GM23338 (cell line): ENCODE measurements around the gene CD82. TPM values are rescaled to one million over a fixed set of nuclear protein-coding genes. Genes with fewer than 3 reads are reported as not detected.

ENCODE experiments used
- ATAC-seq: fragments of 200-7000 bp; cut with Tn5 transposase; 3 replicates; pipeline ENCODE4 v1.9.1; 2020
- DNase-seq: peaks from one replicate; pipeline ENCODE4 v3.0.0-alpha.2; 2015; ENCODE audit warnings: low spot score
- H2AFZ ChIP-seq: fragments of 200-600 bp; sonication (generic); 2 replicates; pipeline ENCODE4 v1.8.0; 2016; ENCODE audit warnings: antibody characterized with exemption, mild to moderate bottlenecking, moderate library complexity
- H3F3A ChIP-seq: fragments of 200-600 bp; sonication (generic); replicated peaks from 2 replicates; pipeline ENCODE4 v1.8.0; 2017; ENCODE audit warnings: antibody characterized with exemption, mixed run types, low read depth
- H3K27ac ChIP-seq: fragments of 200-600 bp; sonication (generic); 2 replicates; pipeline ENCODE4 v1.6.1; 2016; ENCODE audit warnings: low read depth
- H3K27me3 ChIP-seq: fragments of 200-600 bp; sonication (generic); 2 replicates; pipeline ENCODE4 v1.8.0; 2016; ENCODE audit warnings: mild to moderate bottlenecking, mixed run types, moderate library complexity; ENCODE audit not compliant: insufficient read depth
- H3K36me3 ChIP-seq: fragments of 200-600 bp; sonication (generic); 2 replicates; pipeline ENCODE4 v1.8.0; 2016; ENCODE audit warnings: mild to moderate bottlenecking; ENCODE audit not compliant: insufficient read depth
- H3K4me1 ChIP-seq: fragments of 200-600 bp; sonication (generic); 2 replicates; pipeline ENCODE4 v1.8.0; 2016; ENCODE audit warnings: mild to moderate bottlenecking, moderate library complexity; ENCODE audit not compliant: insufficient read depth
- H3K4me2 ChIP-seq: fragments of 200-600 bp; sonication (generic); 2 replicates; pipeline ENCODE4 v1.7.1; 2017; ENCODE audit warnings: mixed run types
- H3K4me3 ChIP-seq: fragments of 200-600 bp; sonication (generic); 2 replicates; pipeline ENCODE4 v1.6.1; 2016; ENCODE audit warnings: mixed run types
- H3K79me2 ChIP-seq: fragments of 200-600 bp; sonication (generic); replicated peaks from 2 replicates; pipeline ENCODE4 v1.8.0; 2017; ENCODE audit warnings: mild to moderate bottlenecking; ENCODE audit not compliant: insufficient read depth
- H3K9me2 ChIP-seq: fragments of 200-600 bp; sonication (generic); 2 replicates; pipeline ENCODE4 v1.8.0; 2017; ENCODE audit not compliant: insufficient read depth
- H4K20me1 ChIP-seq: fragments of 200-600 bp; sonication (generic); replicated peaks from 2 replicates; pipeline ENCODE4 v1.8.0; 2017; ENCODE audit warnings: mild to moderate bottlenecking; ENCODE audit not compliant: insufficient read depth
- H3K27ac Mint-ChIP-seq: 2 replicates; pipeline ENCODE4 v1.8.0; 2020; ENCODE audit warnings: inconsistent platforms, mild to moderate bottlenecking, moderate library complexity, mixed read lengths
- H3K27me3 Mint-ChIP-seq: 3 replicates; pipeline ENCODE4 v1.8.0; 2022; ENCODE audit warnings: low read depth, mild to moderate bottlenecking, moderate library complexity, mixed read lengths, inconsistent platforms; ENCODE audit not compliant: insufficient read depth, poor library complexity
- H3K36me3 Mint-ChIP-seq: 3 replicates; pipeline ENCODE4 v1.8.0; 2021; ENCODE audit warnings: low read depth, mild to moderate bottlenecking, inconsistent platforms, moderate library complexity, mixed read lengths
- H3K4me1 Mint-ChIP-seq: 3 replicates; pipeline ENCODE4 v1.8.0; 2020; ENCODE audit warnings: mild to moderate bottlenecking, inconsistent platforms, mixed read lengths
- H3K4me3 Mint-ChIP-seq: 3 replicates; pipeline ENCODE4 v1.8.0; 2021; ENCODE audit warnings: moderate library complexity, mild to moderate bottlenecking, inconsistent platforms, mixed read lengths
- H3K9me3 Mint-ChIP-seq: 3 replicates; pipeline ENCODE4 v1.8.0; 2020; ENCODE audit warnings: moderate library complexity, mild to moderate bottlenecking, inconsistent platforms, mixed read lengths
- CREB1 ChIP-seq: fragments of 250-450 bp; sonication (Bioruptor Pico); IDR thresholded peaks from 2 replicates; pipeline ENCODE4 v1.5.0; 2020; ENCODE audit warnings: low read depth, mild to moderate bottlenecking, moderate library complexity
- CTCF ChIP-seq, 2 experiments: fragments of 200-600 bp in 1 of 2; sonication (generic) in 1 of 2; conservative IDR thresholded peaks; 2 replicates each; pipeline versions ENCODE4 v1.5.1 to v1.6.1; 2016 to 2017; ENCODE audit warnings: antibody characterized with exemption in 2 of 2, low read depth in 2 of 2, mild to moderate bottlenecking in 2 of 2, moderate library complexity in 1 of 2
- EZH2phosphoT487 ChIP-seq: fragments of 200-600 bp; sonication (generic); IDR thresholded peaks from one replicate; pipeline ENCODE4 v1.8.1; 2018; ENCODE audit warnings: antibody characterized with exemption; ENCODE audit not compliant: unreplicated experiment
- JUNB ChIP-seq: IDR thresholded peaks from one replicate; pipeline ENCODE4 v1.6.1; 2016; ENCODE audit warnings: antibody characterized with exemption; ENCODE audit not compliant: unreplicated experiment
- POLR2AphosphoS5 ChIP-seq: IDR thresholded peaks from 2 replicates; pipeline ENCODE4 v1.6.1; 2016; ENCODE audit warnings: antibody characterized with exemption, low read depth
- STAT1 ChIP-seq: IDR thresholded peaks from one replicate; pipeline ENCODE4 v1.6.1; 2016; ENCODE audit warnings: antibody characterized with exemption; ENCODE audit not compliant: unreplicated experiment
- ZNF114 ChIP-seq: fragments of 250-450 bp; sonication (Bioruptor Pico); IDR thresholded peaks from 2 replicates; pipeline ENCODE4 v1.5.0; 2020; ENCODE audit warnings: mild to moderate bottlenecking, moderate library complexity
- ZNF331 ChIP-seq: fragments of 250-450 bp; sonication (Bioruptor Pico); IDR thresholded peaks from 2 replicates; pipeline ENCODE4 v1.5.0; 2020; ENCODE audit warnings: low read depth, mild to moderate bottlenecking, moderate library complexity
- ZNF462 ChIP-seq: fragments of 250-450 bp; sonication (Bioruptor Pico); IDR thresholded peaks from 2 replicates; pipeline ENCODE4 v1.5.0; 2020; ENCODE audit warnings: mild to moderate bottlenecking, moderate library complexity
- polyA plus RNA-seq: library from polyadenylated mRNA; unstranded; fragments of >200 nt; fragmentation: Nextera tagmentation; extraction: Ambion mirVana; gene quantifications from 2 replicates; pipeline ENCODE4 v1.2.1, GENCODE V29; 2016
- total RNA-seq: library from RNA; depleted of rRNA; stranded (reverse); fragments of >200 nt; shearing (Covaris generic); gene quantifications from 2 replicates; pipeline ENCODE4 v1.2.3, GENCODE V29; 2014

The CD82 gene
- total and polyA plus RNA-seq, 2 experiments from 2014 or later: 4.4 to 4.9 TPM

- no peak overlapping the region for H3K27ac Mint-ChIP-seq
- no peaks in the 10 kb centered on the region for H3K9me3 Mint-ChIP-seq
- H3K36me3 Mint-ChIP-seq: no peaks in the 10 kb centered on the region
- no peak overlapping the region for H3K4me3 Mint-ChIP-seq
- no peaks in the 10 kb centered on the region for H3K79me2 ChIP-seq
- H2AFZ ChIP-seq: no peak overlapping the region
- H3K4me1 ChIP-seq: no peaks in the 10 kb centered on the region
- no peaks in the 10 kb centered on the region for H4K20me1 ChIP-seq
- H3K4me1 Mint-ChIP-seq: peaks cover 20% of the 10 kb centered on the region
- no peak overlapping the region for H3K4me3 ChIP-seq
- no peaks in the 10 kb centered on the region for H3K27me3 ChIP-seq
- no peak for DNase-seq
- no peaks in the 10 kb centered on the region for H3F3A ChIP-seq
- peaks cover 6% of the 10 kb centered on the region for H3K27me3 Mint-ChIP-seq
- no peak overlapping the region for H3K4me2 ChIP-seq
- H3K36me3 ChIP-seq: no peaks in the 10 kb centered on the region
- TF ChIP-seq ZNF462 (CRISPR knock-in tag) (no peak), JUNB (no peak), POLR2AphosphoS5 (no peak), ZNF114 (no peak), CREB1 (CRISPR knock-in tag) (no peak), STAT1 (no peak), EZH2phosphoT487 (no peak), ZNF331 (CRISPR knock-in tag) (no peak), CTCF (conservative IDR thresholded peaks at IDR 0.05; ENCODE audit: low read depth in 2 of 2) (no peak)
- H3K9me2 ChIP-seq: no peaks in the 10 kb centered on the region
- ATAC-seq: no peak
- no peak overlapping the region for H3K27ac ChIP-seq
These were observed 11.2 kb downstream of the CD82 start for GRCh38 chr11:44576656-44577055.
